GM13976 (cell line): ENCODE measurements around the gene ZNRF1.

ENCODE experiments used
- DNase-seq: peaks from one replicate; pipeline ENCODE4 v3.0.0; 2012; ENCODE audit warnings: low spot score
- CTCF ChIP-seq: IDR thresholded peaks from 2 replicates; pipeline ENCODE4 v1.5.1; 2012; ENCODE audit warnings: borderline replicate concordance, mild to moderate bottlenecking; ENCODE audit not compliant: insufficient read depth; ENCODE audit errors: extremely low read depth, missing control alignments, control extremely low read depth
- in situ Hi-C: fragments of 300-500 bp; cut with MboI; formaldehyde crosslinking; loops from one replicate; pipeline ENCODE4 v1.12.0; 2022; ENCODE audit warnings: low sequenced_read_pairs, mixed read lengths, inconsistent platforms; ENCODE audit not compliant: unreplicated experiment

Gene ZNRF1

GRCh38 chr16:75110637-75111513, 112.1 kb downstream of the ZNRF1 start:
- in situ Hi-C loops, result loop anchor here (25.0 kb wide), 1 partner anchor 399 kb away; the partner anchor contains the start of gene MLKL
- peak; percentile 88 for TF ChIP-seq CTCF
- peak; percentile 94 for DNase-seq

- no peak for TF ChIP-seq CTCF
- in situ Hi-C loops, result loop anchor here (25.0 kb wide), 1 partner anchor 399 kb away; the partner anchor contains the start of gene MLKL
- no peak for DNase-seq
Observed at GRCh38 chr16:75111514-75111940, 112.7 kb downstream of the ZNRF1 start.

- in situ Hi-C loops, result loop anchor here (25.0 kb wide), 1 partner anchor 400 kb away; the partner anchor contains the start of gene MLKL
- TF ChIP-seq CTCF, result no peak
- peak; percentile 54 for DNase-seq
Observed at GRCh38 chr16:75111961-75112733, 113.3 kb downstream of the ZNRF1 start.

- in situ Hi-C loops, result loop anchor here (25.0 kb wide), 1 partner anchor 401 kb away; the partner anchor contains the start of gene MLKL
- no peak for TF ChIP-seq CTCF
- no peak for DNase-seq
Observed at GRCh38 chr16:75112734-75113491, 114.1 kb downstream of the ZNRF1 start.

GRCh38 chr16:75113541-75114121, 114.8 kb downstream of the ZNRF1 start:
- in situ Hi-C loops, result loop anchor here (25.0 kb wide), 1 partner anchor 401 kb away; the partner anchor contains the start of gene MLKL
- no peak for DNase-seq
- no peak for TF ChIP-seq CTCF
